GM23338 (cell line): ENCODE data around the gene SYK.

Source experiments
- CTCF ChIP-seq, 2 experiments: fragments of 200-600 bp in 1 of 2; sonication (generic) in 1 of 2; conservative IDR thresholded peaks; 2 replicates each; pipeline versions ENCODE4 v1.5.1 to v1.6.1; 2016 to 2017; ENCODE audit warnings: antibody characterized with exemption in 2 of 2, low read depth in 2 of 2, mild to moderate bottlenecking in 2 of 2, moderate library complexity in 1 of 2
- EZH2phosphoT487 ChIP-seq: fragments of 200-600 bp; sonication (generic); IDR thresholded peaks from one replicate; pipeline ENCODE4 v1.8.1; 2018; ENCODE audit warnings: antibody characterized with exemption; ENCODE audit not compliant: unreplicated experiment
- REST ChIP-seq: IDR thresholded peaks from one replicate; pipeline ENCODE4 v1.6.1; 2018; ENCODE audit warnings: antibody characterized with exemption; ENCODE audit not compliant: unreplicated experiment

- no peak for TF ChIP-seq CTCF (conservative IDR thresholded peaks at IDR 0.05; ENCODE audit: low read depth in 2 of 2)
- TF ChIP-seq REST = no peak
- TF ChIP-seq EZH2phosphoT487 = no peak
These were observed 21.2 kb downstream of the SYK start for GRCh38 chr9:90822866-90823265.
